ENCODE data around the gene AP1G2. TPM values are rescaled to one million over a fixed set of nuclear protein-coding genes. Genes with fewer than 3 reads are reported as not detected.
"Not testable (repeated sequence)": the region's sequence is repeated elsewhere in the genome, so short reads cannot be mapped to it uniquely, and the experiment has no call there.

Gene AP1G2
- polyA plus RNA-seq, 1 donor (not counting 4 experiments of a cell fraction or from before 2014, with no cell fraction given), result 119 TPM

DNA sequence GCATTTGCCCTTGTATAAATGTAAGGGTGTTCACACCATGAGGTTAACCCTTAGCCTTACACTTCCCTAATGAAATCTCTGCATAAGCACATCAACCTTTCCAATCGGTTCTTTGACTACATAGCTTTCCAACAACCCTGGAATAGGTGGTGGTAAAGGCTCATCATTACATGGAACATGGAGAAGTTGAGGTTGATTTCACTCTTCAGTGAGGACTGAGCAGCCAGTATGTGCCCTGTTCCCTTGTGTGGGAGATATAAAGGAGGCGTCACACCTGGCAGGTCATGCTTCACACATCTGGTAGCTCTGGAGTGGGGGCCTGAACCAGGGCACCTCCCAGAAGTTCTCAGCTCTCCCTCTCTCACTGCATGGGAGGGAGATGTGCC, 32.7 kb upstream of the AP1G2 start:
- Histone ChIP-seq H3K9me1 (ENCODE audit: control insufficient read depth, extremely low read depth, insufficient read depth, low read length) (no peaks in the 10 kb centered on the region), H3K9ac (ENCODE audit: control insufficient read depth, extremely low read depth, insufficient read depth, low read length) (no peak overlapping the region), H3K4me3 (ENCODE audit: control insufficient read depth in 2 of 3, extremely low read depth in 1 of 3, insufficient read depth in 2 of 3, low read depth in 1 of 3, low read length in 3 of 3) (no peak overlapping the region), H3K27ac (ENCODE audit: control insufficient read depth, insufficient read depth, low read length) (no peak overlapping the region), H3K4me2 (ENCODE audit: control insufficient read depth, extremely low read depth, insufficient read depth, low read depth, low read length) (no peak overlapping the region), H3K36me3 (ENCODE audit: control insufficient read depth in 2 of 2, extremely low read depth in 1 of 2, insufficient read depth in 2 of 2, low read length in 2 of 2) (no peaks in the 10 kb centered on the region), H3K79me2 (ENCODE audit: control insufficient read depth, insufficient read depth, low read length) (no peaks in the 10 kb centered on the region), H3K27me3 (ENCODE audit: control insufficient read depth, extremely low read depth, insufficient read depth, low read length) (no peaks in the 10 kb centered on the region), H4K20me1 (ENCODE audit: control insufficient read depth, extremely low read depth, insufficient read depth, low read length) (no peaks in the 10 kb centered on the region), H3K4me1 (ENCODE audit: control insufficient read depth, extremely low read depth, insufficient read depth, low read length) (no peaks in the 10 kb centered on the region), H3K9me3 (ENCODE audit: control insufficient read depth, low read depth, low read length) (no peaks in the 10 kb centered on the region), H2AFZ (ENCODE audit: control insufficient read depth, low read length) (no peak overlapping the region)
- DNase-seq (ENCODE audit: low read depth, low spot score), result no peak
- TF ChIP-seq EZH2 (IDR thresholded peaks at IDR 0.05; ENCODE audit: low read length), result no peak
- TF ChIP-seq, protein P1, sequence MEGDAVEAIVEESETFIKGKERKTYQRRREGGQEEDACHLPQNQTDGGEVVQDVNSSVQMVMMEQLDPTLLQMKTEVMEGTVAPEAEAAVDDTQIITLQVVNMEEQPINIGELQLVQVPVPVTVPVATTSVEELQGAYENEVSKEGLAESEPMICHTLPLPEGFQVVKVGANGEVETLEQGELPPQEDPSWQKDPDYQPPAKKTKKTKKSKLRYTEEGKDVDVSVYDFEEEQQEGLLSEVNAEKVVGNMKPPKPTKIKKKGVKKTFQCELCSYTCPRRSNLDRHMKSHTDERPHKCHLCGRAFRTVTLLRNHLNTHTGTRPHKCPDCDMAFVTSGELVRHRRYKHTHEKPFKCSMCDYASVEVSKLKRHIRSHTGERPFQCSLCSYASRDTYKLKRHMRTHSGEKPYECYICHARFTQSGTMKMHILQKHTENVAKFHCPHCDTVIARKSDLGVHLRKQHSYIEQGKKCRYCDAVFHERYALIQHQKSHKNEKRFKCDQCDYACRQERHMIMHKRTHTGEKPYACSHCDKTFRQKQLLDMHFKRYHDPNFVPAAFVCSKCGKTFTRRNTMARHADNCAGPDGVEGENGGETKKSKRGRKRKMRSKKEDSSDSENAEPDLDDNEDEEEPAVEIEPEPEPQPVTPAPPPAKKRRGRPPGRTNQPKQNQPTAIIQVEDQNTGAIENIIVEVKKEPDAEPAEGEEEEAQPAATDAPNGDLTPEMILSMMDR (optimal IDR thresholded peaks at IDR 0.05 in 1 of 3, IDR thresholded peaks at IDR 0.05 in 1 of 3, conservative IDR thresholded peaks at IDR 0.05 in 1 of 3; ENCODE audit: extremely low read depth in 1 of 3, insufficient read depth in 2 of 3, low read length in 3 of 3), result no peak
- dilution Hi-C loops (cut with MboI; ENCODE audit: extremely low pct_ligation_motif_present, low sequenced_read_pairs), result no loop called here
- FAIRE-seq, result no peak

DNA sequence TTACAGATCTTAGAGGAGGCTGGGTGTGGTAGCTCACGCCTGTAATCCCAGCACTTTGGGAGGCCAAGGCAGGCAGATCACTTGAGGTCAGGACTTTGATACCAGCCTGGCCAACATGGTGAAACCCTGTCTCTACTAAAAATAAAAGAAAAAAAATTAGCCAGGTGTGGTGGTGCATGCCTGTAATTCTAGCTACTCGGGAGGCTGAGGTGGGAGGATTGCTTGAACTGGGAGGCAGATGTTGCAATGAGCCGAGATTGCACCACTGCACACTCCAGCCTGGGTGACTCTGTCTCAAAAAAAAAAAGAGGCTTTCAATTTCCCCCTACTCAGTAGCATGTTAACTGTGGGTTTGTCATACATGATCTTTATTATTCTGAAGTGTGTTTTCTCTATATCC, 26.6 kb upstream of the AP1G2 start:
- H3K9me3 ChIP-seq (ENCODE audit: control insufficient read depth, low read depth, low read length); dilution Hi-C loops (cut with MboI; ENCODE audit: extremely low pct_ligation_motif_present, low sequenced_read_pairs); DNase-seq (ENCODE audit: low read depth, low spot score); H3K9me1 ChIP-seq (ENCODE audit: control insufficient read depth, extremely low read depth, insufficient read depth, low read length); H4K20me1 ChIP-seq (ENCODE audit: control insufficient read depth, extremely low read depth, insufficient read depth, low read length); H3K79me2 ChIP-seq (ENCODE audit: control insufficient read depth, insufficient read depth, low read length); H3K27me3 ChIP-seq (ENCODE audit: control insufficient read depth, extremely low read depth, insufficient read depth, low read length); H3K4me2 ChIP-seq (ENCODE audit: control insufficient read depth, extremely low read depth, insufficient read depth, low read depth, low read length); H3K27ac ChIP-seq (ENCODE audit: control insufficient read depth, insufficient read depth, low read length); H3K4me1 ChIP-seq (ENCODE audit: control insufficient read depth, extremely low read depth, insufficient read depth, low read length); H3K9ac ChIP-seq (ENCODE audit: control insufficient read depth, extremely low read depth, insufficient read depth, low read length); H3K36me3 ChIP-seq (ENCODE audit: control insufficient read depth in 2 of 2, extremely low read depth in 1 of 2, insufficient read depth in 2 of 2, low read length in 2 of 2); FAIRE-seq; H3K4me3 ChIP-seq (ENCODE audit: control insufficient read depth in 2 of 3, extremely low read depth in 1 of 3, insufficient read depth in 2 of 3, low read depth in 1 of 3, low read length in 3 of 3); H2AFZ ChIP-seq (ENCODE audit: control insufficient read depth, low read length): not testable (repeated sequence)

DNA sequence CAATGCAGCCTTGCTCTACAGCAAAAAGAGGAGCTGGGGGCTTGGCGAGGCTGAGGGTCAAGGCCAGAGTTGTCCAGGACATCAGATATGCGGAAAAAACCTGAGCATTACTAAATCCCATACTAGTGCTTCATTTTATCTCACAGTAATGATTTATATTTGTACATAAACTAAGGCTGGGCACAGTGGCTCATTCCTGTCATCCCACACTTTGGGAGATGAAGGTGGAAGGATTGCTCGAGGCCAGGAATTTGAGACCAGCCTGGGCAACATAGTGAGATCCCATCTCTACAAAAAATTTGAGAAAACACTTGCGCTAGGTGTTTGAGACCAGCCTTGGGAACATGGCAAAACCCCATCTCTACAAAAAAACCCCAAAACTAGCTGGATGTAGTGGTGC, 22.6 kb upstream of the AP1G2 start:
- FAIRE-seq, result no peak
- H3K4me3 ChIP-seq (ENCODE audit: control insufficient read depth in 2 of 3, extremely low read depth in 1 of 3, insufficient read depth in 2 of 3, low read depth in 1 of 3, low read length in 3 of 3), result no peak overlapping the region
- H3K4me2 ChIP-seq (ENCODE audit: control insufficient read depth, extremely low read depth, insufficient read depth, low read depth, low read length), result no peak overlapping the region
- TF ChIP-seq EZH2 (IDR thresholded peaks at IDR 0.05; ENCODE audit: low read length), result no peak
- no peaks in the 10 kb centered on the region for H4K20me1 ChIP-seq (ENCODE audit: control insufficient read depth, extremely low read depth, insufficient read depth, low read length)
- no peaks in the 10 kb centered on the region for H3K9me3 ChIP-seq (ENCODE audit: control insufficient read depth, low read depth, low read length)
- no peak overlapping the region for H3K27ac ChIP-seq (ENCODE audit: control insufficient read depth, insufficient read depth, low read length)
- no peaks in the 10 kb centered on the region for H3K36me3 ChIP-seq (ENCODE audit: control insufficient read depth in 2 of 2, extremely low read depth in 1 of 2, insufficient read depth in 2 of 2, low read length in 2 of 2)
- H2AFZ ChIP-seq (ENCODE audit: control insufficient read depth, low read length), result no peak overlapping the region
- no peak for DNase-seq (ENCODE audit: low read depth, low spot score)
- H3K4me1 ChIP-seq (ENCODE audit: control insufficient read depth, extremely low read depth, insufficient read depth, low read length), result no peaks in the 10 kb centered on the region
- no peaks in the 10 kb centered on the region for H3K79me2 ChIP-seq (ENCODE audit: control insufficient read depth, insufficient read depth, low read length)
- H3K27me3 ChIP-seq (ENCODE audit: control insufficient read depth, extremely low read depth, insufficient read depth, low read length), result no peaks in the 10 kb centered on the region
- dilution Hi-C loops (cut with MboI; ENCODE audit: extremely low pct_ligation_motif_present, low sequenced_read_pairs), result no loop called here
- H3K9ac ChIP-seq (ENCODE audit: control insufficient read depth, extremely low read depth, insufficient read depth, low read length), result no peak overlapping the region
- no peaks in the 10 kb centered on the region for H3K9me1 ChIP-seq (ENCODE audit: control insufficient read depth, extremely low read depth, insufficient read depth, low read length)

All from keratinocyte (primary cell).